ENCODE results near the gene PFKL. TPM values are rescaled to one million over a fixed set of nuclear protein-coding genes. Genes with fewer than 3 reads are reported as not detected.
A peak's percentile ranks its signal among the peaks of the same experiment; 100 is the strongest.
"Not testable (repeated sequence)": the region's sequence is repeated elsewhere in the genome, so short reads cannot be mapped to it uniquely, and the experiment has no call there.

Gene PFKL
- polyA plus RNA-seq, 4 donors: 69.7 to 172 (median 115) TPM

- DNase-seq (ENCODE audit: low read depth in 4 of 4, low spot score in 3 of 4): no peak
Measured at GRCh38 chr21:44293551-44294231, 6.2 kb upstream of the PFKL start.

DNA sequence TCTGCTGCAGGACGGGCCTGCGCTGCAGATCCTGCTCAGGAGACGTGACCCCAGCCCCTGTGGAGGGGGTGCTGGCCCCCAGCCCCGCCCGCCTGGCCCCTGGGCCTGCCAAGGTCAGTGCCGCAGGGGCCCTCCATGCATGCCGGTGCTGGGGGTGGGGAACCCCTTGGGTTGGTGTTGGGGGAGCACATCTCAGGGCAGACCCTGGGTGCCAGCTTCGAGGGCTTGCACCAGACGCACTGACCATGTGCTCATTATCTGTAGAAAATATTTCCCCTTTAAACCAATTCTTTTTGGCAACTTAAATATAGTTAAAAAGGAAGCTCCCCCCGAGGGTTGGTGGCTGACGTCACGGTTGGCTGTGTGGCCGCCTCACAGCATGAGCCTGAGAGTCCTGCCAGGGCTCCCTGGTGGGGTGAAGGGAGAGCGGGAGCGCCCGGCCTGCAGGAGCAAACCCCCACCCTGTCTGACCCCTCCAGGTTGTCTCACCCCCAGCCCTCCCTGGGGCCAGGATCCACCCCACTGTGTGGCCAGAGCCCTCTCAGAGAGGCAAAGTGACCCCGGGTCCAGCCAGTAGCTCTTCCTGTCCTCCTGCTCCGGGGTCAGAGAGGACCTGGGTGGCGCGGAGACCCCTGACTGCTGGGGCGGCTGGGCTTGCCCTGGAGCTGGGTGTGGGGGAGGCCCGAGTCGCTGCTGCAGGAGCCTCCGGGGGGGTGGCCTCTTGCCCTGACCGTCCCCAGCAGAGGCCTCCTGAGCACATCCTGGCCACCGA is 5.3 kb upstream of the PFKL start:
- no peak for DNase-seq (ENCODE audit: low read depth in 4 of 4, low spot score in 3 of 4)

DNA sequence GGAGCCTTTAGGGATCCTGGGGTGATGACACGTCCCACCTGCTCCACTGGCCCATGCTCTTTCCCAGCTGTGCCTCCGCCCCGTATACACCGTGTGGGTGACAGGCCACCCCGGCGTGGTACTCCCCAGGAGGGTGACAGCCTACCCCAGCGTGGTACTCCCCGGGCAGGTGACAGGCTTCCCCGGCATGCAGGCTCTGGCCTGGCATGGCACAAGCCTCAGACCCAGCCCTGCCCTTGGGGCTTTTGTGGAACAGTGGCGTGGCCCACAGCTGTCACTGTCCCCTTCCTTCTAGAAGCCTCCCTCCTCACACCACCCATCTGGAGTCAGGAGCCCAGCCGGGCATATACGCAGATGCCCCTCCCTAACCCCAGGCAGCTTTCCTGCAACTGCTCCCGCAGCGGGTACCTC is 4.7 kb upstream of the PFKL start:
- DNase-seq (ENCODE audit: low read depth in 4 of 4, low spot score in 3 of 4): no peak

DNA sequence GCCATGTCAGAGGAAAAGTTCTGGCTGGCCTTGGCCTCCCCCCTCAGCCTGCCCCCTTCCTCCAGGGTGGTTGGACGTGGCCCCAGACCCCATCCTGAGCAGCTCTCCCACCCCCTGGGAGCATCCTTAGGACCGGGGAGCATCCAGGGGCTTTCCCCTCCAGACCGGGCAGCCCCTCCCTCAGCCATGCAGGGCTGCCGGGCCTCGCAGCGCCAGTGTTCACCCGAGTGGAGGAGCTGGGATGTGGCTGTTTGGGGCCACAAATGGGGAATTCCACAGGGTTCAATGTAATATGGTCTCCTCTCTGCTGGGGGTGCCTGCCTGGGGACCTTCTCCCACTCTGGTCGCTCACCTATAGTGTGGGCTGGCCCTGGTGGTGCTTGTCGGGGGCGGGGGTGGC is 4.2 kb upstream of the PFKL start:
- DNase-seq (ENCODE audit: low read depth in 4 of 4, low spot score in 3 of 4): no peak

DNA sequence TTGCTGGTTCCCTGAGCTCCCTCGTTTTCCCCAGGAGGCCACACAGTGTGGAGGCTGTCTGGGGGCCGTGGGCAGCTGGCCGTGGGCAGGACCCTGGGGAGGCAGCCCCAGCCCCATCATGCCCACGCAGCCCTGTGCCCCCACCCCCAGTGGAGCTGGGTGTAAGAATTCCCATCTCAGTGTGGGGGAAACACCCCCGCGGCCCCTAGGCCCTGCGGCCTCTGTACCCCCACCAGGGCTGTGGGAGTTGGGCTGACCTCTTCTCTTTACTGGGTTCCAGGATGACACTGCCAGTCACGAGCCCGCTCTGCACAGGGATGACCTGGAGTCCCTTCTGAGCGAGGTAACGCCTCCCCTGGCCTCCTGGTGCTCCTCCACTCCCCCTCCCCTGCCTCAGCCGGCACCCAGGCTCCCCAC is 3.7 kb upstream of the PFKL start:
- no peak for DNase-seq (ENCODE audit: low read depth in 4 of 4, low spot score in 3 of 4)

DNA sequence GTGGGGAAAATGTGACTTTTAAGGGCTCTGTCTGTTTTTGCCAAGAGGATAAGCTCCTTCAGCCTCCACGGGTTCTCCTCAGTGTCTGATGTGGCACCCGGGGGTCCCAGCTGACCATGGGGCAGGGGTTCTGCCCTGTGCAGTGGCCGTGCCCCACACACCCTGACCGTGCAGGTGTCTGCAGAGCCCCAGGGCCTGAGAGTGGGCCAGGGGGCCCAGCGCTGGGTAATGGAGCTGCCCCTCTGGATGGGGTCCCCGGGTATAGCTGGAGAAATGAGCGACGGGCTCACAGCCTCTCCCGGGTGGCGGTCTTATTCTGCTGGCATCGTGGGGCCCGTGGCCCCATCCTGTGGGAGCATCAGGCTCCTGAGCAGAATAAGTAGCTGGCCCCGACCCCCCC is 2.9 kb upstream of the PFKL start:
- DNase-seq (ENCODE audit: low read depth in 4 of 4, low spot score in 3 of 4): no peak

DNA sequence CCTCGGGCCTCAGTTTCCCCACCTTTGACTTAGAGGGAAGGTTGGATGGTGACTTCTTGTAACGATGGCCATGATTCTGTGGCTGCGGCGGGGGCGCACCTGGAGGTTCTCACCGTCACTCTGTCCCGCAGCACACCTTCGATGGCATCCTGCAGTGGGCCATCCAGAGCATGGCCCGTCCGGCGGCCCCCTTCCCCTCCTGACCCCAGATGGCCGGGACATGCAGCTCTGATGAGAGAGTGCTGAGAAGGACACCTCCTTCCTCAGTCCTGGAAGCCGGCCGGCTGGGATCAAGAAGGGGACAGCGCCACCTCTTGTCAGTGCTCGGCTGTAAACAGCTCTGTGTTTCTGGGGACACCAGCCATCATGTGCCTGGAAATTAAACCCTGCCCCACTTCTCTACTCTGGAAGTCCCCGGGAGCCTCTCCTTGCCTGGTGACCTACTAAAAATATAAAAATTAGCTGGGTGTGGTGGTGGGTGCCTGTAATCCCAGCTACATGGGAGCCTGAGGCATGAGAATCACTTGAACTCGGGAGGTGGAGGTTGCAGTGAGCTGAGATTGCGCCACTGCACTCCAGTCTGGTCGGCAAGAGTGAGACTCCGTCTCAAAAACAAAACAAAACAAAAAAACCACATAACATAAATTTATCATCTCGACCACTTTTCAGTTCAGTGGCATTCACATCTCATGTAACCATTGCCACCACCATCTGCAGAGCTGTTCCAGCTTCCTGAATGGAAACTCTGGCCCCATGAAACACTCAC is 2.1 kb upstream of the PFKL start:
- DNase-seq (ENCODE audit: low read depth in 4 of 4, low spot score in 3 of 4): peak in 2 of 4 donors; percentile 70 to 72

DNA sequence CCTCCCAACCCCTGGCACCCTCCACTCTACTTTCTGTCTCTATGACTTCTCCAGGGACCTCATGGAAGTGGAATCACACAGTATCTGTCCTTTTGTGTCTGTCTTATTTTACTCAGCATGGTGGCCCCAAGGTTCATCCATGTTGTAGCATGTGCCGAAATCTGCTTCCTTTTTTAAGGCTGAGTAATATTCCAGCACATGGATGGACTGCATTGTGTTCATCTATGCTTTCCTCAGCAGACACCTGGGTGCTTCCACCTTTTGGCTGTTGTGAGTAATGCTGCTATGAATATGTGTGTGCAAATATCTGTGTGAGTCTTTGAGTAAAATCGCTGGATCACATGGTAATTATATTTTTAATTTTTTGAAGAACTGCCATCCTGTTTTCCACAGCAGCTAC is 1.6 kb upstream of the PFKL start:
- DNase-seq (ENCODE audit: low read depth in 4 of 4, low spot score in 3 of 4): no peak

GRCh38 chr21:44299085-44299457 is 782 bp upstream of the PFKL start:
- DNase-seq (ENCODE audit: low read depth in 4 of 4, low spot score in 3 of 4): no peak

DNA sequence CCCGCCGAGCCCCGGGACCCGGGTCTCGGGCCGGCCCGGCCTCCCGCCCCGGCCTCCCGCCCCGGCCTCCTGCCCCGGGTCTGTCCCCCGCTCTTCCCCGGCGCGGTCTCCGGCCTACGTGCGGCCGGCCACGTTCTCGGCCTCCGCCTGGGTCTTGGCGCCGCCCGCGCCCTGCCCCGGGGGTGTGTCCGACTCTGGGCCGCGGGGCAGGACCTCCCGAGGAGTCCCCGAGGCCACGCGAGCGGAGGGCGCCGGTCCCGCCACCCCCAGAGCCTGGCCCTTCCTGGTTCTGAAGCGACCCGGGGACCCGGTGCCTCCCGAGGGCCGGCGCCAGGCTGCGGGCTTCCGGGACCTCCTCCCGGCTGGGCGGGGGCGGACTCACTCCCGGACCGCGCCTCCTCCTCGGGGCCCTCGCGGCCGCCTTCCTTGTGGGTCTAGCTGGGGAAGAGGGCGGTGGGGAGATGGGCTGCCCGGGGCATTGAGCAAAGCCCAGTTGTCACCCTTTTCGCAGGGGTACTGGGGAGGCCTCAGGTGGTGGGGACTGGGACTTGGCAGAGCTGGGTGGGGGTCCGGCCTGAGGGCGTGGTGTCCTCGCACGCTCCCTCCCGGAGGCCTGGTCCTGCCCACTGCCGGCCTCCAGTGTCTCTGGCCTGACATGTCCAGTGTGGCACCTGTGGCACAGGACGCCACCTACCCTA is 558 bp downstream of the PFKL start:
- DNase-seq (ENCODE audit: low read depth in 4 of 4, low spot score in 3 of 4): no peak

- DNase-seq (ENCODE audit: low read depth in 4 of 4, low spot score in 3 of 4): no peak
Measured at GRCh38 chr21:44301141-44301540, 1.3 kb downstream of the PFKL start.

DNA sequence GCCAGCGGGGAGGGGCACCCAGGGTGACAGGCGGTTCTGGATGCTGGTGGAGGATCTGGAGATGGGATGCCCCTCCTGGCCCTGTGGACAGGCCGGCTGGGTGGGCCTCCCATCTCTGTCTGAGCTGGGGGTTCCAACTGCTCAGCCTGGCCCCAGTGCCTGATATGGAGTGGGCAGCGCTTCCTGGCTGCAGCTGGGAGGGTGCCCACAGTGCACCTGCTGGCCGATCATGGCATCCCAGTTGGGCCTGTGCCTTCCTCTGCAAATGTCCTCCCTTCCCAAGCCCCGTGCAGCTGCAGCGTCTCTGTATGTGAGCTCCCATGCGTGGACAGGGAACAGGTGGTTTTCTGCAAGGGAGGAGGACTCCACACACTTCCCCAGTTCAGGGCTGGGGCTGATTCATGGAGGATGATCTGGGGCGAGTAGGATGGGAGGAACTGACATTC is 2.1 kb downstream of the PFKL start:
- DNase-seq (ENCODE audit: low read depth in 4 of 4, low spot score in 3 of 4): no peak

GRCh38 chr21:44302573-44303401 is 2.9 kb downstream of the PFKL start:
- DNase-seq (ENCODE audit: low read depth in 4 of 4, low spot score in 3 of 4): not testable (repeated sequence)

GRCh38 chr21:44303490-44303981 is 3.7 kb downstream of the PFKL start:
- DNase-seq (ENCODE audit: low read depth in 4 of 4, low spot score in 3 of 4): no peak

DNA sequence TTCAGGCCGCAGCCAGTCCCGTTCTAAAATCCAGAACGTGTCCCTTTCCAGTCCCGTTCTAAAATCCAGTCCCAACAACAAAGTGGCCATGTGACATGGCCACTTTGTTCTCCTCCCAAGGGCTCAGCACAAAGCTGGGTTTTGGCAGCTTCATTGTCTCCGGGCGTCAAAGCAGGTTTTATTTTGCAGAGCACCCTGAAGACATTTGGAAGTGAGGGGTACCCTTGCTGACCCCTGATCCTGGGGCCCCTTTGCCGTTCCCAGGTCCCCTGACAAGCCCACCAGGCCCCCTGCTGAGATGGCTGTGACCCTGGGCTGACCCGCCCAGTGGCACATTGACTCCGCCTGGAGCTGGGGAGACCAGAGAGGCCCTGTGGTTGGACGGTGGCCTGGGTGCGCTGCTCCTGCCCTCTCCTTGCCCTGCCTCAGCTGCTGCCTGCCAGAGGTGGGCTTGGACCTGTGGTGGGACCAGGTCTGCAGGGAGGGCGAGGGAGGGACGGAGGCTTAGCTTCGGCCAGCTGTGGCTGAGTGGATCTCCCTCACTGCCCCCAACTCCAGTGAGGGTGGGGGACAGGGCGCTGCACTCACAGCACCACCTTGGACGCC is 4.3 kb downstream of the PFKL start:
- DNase-seq (ENCODE audit: low read depth in 4 of 4, low spot score in 3 of 4): no peak

DNA sequence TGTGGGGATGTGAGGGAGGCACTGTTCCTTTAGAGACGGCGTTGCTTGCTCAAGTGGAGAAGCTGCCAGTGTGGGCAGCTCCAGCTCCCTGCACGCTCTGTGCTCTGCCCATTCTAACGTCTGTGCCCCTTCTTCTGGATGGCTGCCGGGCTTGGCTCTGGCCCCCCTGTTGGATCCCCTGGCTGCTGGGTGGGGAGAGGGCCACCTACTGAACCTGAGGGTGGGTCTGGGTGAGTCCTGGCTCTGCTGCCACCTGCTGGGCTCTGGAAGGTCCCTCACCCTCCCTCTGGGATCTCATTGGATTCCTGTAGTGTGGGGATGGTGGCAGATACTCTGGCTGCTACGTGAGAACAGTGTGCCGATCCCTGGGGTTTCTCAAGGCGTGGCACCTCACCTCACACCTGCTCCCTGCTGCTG is 5.0 kb downstream of the PFKL start:
- DNase-seq (ENCODE audit: low read depth in 4 of 4, low spot score in 3 of 4): peak in 1 of 4 donors; percentile 57

- DNase-seq (ENCODE audit: low read depth in 4 of 4, low spot score in 3 of 4): no peak
Measured at GRCh38 chr21:44305691-44306090, 5.8 kb downstream of the PFKL start.

DNA sequence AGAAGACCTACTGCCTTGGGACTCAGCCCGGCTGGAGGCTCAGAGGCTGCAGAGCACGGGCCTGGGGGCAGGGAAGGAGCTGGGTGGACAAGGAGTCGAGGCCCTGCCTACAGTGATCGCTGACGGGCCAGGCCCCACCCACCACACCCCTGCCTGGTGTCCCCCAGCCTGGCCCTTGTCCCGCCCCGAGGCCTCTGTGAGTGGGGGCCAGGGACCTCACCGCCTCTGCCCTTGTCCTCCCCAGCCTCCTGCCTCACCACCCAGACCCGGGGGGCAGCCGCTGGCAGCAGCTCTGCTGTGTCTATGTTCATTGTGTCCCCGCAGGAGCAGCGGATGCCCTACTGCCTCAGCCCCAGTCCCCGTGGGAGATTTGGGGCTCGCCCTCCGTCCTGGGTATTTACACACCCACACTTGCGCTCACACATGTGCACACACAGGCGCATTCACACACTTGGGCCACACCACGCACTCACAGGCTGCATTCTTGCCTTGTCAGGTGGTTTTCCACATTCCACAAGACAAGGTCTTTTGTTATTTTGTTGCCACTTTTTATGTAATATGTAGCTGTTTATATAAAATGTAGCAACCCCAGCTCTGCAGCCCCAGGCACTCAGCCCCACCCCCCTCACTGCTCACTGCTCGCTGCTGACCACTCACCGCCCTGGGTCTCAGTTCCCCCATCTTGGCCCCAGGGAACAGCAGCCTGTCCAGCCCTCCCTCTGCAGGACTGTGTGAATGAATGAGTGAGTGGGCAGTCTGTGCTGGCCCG is 7.3 kb downstream of the PFKL start:
- DNase-seq (ENCODE audit: low read depth in 4 of 4, low spot score in 3 of 4): no peak
